GM21528 (cell line): ENCODE measurements around the gene DPY19L3.
"Not testable (repeated sequence)": the region's sequence is repeated elsewhere in the genome, so short reads cannot be mapped to it uniquely, and the experiment has no call there.

Experiments used
- ATAC-seq: cut with Tn5 transposase; IDR thresholded peaks from one replicate; pipeline ENCODE4 v1.9.1; 2021; ENCODE audit warnings: mild to moderate bottlenecking, moderate library complexity; ENCODE audit not compliant: unreplicated experiment, low FRiP score

Gene DPY19L3

GRCh38 chr19:32483574-32483973 lies 78.0 kb downstream of the DPY19L3 start:
- no peak for ATAC-seq

GRCh38 chr19:32489971-32490370 lies 84.4 kb downstream of the DPY19L3 start:
- no peak for ATAC-seq

- ATAC-seq, result no peak
These were observed 91.8 kb downstream of the DPY19L3 start for GRCh38 chr19:32497391-32497790.

GRCh38 chr19:32498648-32499200 lies 93.2 kb downstream of the DPY19L3 start:
- no peak for ATAC-seq

GRCh38 chr19:32512498-32512897 lies 106.9 kb downstream of the DPY19L3 start:
- ATAC-seq, result not testable (repeated sequence)

- ATAC-seq, result no peak
These were observed 113.5 kb downstream of the DPY19L3 start for GRCh38 chr19:32519023-32519422.

- no peak for ATAC-seq
These were observed 117.4 kb downstream of the DPY19L3 start for GRCh38 chr19:32522967-32523366.

GRCh38 chr19:32526895-32527294 lies 121.3 kb downstream of the DPY19L3 start:
- ATAC-seq, result no peak

- ATAC-seq, result no peak
These were observed 125.2 kb downstream of the DPY19L3 start for GRCh38 chr19:32530773-32531172.

GRCh38 chr19:32532233-32532632 lies 126.7 kb downstream of the DPY19L3 start:
- no peak for ATAC-seq
